ENCODE data around the gene KCNN4. TPM values are rescaled to one million over a fixed set of nuclear protein-coding genes. Genes with fewer than 3 reads are reported as not detected.

KCNN4 gene
- total and polyA plus RNA-seq, 2 of the 13 experiments (the other 11 are each of a cell fraction or from before 2014, with no cell fraction given), result 0.13 to 0.25 TPM

DNA sequence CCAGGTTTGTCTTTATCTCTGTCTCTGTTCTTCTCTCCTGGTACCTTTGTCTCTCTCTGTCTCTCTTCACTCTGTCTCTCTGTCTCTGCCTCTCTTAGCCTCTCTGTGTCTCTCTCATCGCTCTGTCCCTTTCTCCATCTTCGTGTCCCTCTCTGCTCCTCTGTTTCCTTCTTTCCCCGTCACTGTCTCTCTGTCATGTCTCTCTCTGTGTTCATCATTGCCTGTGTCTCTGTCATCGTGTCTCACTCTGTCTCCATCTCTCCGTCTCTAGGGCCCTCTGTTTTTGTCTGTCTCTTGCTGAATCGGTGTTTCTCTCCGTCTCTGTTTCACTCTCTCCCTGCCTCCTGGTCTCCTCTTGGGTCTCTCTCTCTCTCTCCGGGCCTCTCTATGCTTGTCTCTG is 2.9 kb upstream of the KCNN4 start:
- no peak overlapping the region for H2AFZ ChIP-seq (ENCODE audit: low read length)
- POLR2A ChIA-PET, result no interaction called here
- H3K79me2 ChIP-seq (ENCODE audit: insufficient read depth, low read length), result no peaks in the 10 kb centered on the region
- H3K4me2 ChIP-seq (ENCODE audit: low read depth, low read length), result no peak overlapping the region
- 72% methylated on average over 8 of the region's 8 CpGs for WGBS (ENCODE audit: low lambda C conversion rate)
- no TSS peak for BruUV-seq (replicated peaks)
- in situ Hi-C loops (cut with HindIII; ENCODE audit: extremely low pct_ligation_motif_present, low pct_unique_long_range_greater_than_20kb), result loop anchor here (5.0 kb wide), 1 partner anchor 36 kb away; no protein-coding TSS in a partner anchor
- H3K36me3 ChIP-seq (replicated peaks in 1 of 2; ENCODE audit: control insufficient read depth in 1 of 2, insufficient read depth in 2 of 2, low read length in 2 of 2), result no peaks in the 10 kb centered on the region
- DNase-seq (ENCODE audit: low spot score) (no peak), FAIRE-seq (no peak), ATAC-seq (no peak)
- peaks cover 27% of the 10 kb centered on the region for H3K4me1 ChIP-seq (ENCODE audit: insufficient read depth, low read length)
- H3K4me3 ChIP-seq (replicated peaks in 1 of 3; ENCODE audit: insufficient read depth in 1 of 3, low read depth in 2 of 3, low read length in 3 of 3), result no peak overlapping the region
- no peak overlapping the region for H3K9ac ChIP-seq (ENCODE audit: insufficient read depth, low read depth, low read length)
- H3K27ac ChIP-seq (ENCODE audit: extremely low read length, insufficient read depth, low read length), result no peak overlapping the region
- CTCF ChIA-PET (ENCODE audit: low intra/inter-chr PET ratio, low total read pairs), result no interaction called here
- H3K9me3 ChIP-seq (ENCODE audit: low read length), result no peaks in the 10 kb centered on the region
- no peaks in the 10 kb centered on the region for H3K27me3 ChIP-seq (ENCODE audit: control insufficient read depth in 1 of 2, insufficient read depth in 2 of 2, low read length in 2 of 2)
- intact Hi-C loops (cut with micrococcal nuclease; ENCODE audit: unreplicated experiment), result no loop called here
- no peaks in the 10 kb centered on the region for H4K20me1 ChIP-seq (ENCODE audit: insufficient read depth, low read length)
- TF ChIP-seq YY1 (IDR thresholded peaks at IDR 0.05; ENCODE audit: insufficient read depth, insufficient replicate concordance, low read depth, low read length), result no peak
- TF ChIP-seq, protein P1, sequence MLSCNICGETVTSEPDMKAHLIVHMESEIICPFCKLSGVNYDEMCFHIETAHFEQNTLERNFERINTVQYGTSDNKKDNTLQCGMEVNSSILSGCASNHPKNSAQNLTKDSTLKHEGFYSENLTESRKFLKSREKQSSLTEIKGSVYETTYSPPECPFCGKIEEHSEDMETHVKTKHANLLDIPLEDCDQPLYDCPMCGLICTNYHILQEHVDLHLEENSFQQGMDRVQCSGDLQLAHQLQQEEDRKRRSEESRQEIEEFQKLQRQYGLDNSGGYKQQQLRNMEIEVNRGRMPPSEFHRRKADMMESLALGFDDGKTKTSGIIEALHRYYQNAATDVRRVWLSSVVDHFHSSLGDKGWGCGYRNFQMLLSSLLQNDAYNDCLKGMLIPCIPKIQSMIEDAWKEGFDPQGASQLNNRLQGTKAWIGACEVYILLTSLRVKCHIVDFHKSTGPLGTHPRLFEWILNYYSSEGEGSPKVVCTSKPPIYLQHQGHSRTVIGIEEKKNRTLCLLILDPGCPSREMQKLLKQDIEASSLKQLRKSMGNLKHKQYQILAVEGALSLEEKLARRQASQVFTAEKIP (CRISPR knock-in tag; IDR thresholded peaks at IDR 0.05; ENCODE audit: borderline replicate concordance), result no peak
- TF ChIP-seq, protein P2, sequence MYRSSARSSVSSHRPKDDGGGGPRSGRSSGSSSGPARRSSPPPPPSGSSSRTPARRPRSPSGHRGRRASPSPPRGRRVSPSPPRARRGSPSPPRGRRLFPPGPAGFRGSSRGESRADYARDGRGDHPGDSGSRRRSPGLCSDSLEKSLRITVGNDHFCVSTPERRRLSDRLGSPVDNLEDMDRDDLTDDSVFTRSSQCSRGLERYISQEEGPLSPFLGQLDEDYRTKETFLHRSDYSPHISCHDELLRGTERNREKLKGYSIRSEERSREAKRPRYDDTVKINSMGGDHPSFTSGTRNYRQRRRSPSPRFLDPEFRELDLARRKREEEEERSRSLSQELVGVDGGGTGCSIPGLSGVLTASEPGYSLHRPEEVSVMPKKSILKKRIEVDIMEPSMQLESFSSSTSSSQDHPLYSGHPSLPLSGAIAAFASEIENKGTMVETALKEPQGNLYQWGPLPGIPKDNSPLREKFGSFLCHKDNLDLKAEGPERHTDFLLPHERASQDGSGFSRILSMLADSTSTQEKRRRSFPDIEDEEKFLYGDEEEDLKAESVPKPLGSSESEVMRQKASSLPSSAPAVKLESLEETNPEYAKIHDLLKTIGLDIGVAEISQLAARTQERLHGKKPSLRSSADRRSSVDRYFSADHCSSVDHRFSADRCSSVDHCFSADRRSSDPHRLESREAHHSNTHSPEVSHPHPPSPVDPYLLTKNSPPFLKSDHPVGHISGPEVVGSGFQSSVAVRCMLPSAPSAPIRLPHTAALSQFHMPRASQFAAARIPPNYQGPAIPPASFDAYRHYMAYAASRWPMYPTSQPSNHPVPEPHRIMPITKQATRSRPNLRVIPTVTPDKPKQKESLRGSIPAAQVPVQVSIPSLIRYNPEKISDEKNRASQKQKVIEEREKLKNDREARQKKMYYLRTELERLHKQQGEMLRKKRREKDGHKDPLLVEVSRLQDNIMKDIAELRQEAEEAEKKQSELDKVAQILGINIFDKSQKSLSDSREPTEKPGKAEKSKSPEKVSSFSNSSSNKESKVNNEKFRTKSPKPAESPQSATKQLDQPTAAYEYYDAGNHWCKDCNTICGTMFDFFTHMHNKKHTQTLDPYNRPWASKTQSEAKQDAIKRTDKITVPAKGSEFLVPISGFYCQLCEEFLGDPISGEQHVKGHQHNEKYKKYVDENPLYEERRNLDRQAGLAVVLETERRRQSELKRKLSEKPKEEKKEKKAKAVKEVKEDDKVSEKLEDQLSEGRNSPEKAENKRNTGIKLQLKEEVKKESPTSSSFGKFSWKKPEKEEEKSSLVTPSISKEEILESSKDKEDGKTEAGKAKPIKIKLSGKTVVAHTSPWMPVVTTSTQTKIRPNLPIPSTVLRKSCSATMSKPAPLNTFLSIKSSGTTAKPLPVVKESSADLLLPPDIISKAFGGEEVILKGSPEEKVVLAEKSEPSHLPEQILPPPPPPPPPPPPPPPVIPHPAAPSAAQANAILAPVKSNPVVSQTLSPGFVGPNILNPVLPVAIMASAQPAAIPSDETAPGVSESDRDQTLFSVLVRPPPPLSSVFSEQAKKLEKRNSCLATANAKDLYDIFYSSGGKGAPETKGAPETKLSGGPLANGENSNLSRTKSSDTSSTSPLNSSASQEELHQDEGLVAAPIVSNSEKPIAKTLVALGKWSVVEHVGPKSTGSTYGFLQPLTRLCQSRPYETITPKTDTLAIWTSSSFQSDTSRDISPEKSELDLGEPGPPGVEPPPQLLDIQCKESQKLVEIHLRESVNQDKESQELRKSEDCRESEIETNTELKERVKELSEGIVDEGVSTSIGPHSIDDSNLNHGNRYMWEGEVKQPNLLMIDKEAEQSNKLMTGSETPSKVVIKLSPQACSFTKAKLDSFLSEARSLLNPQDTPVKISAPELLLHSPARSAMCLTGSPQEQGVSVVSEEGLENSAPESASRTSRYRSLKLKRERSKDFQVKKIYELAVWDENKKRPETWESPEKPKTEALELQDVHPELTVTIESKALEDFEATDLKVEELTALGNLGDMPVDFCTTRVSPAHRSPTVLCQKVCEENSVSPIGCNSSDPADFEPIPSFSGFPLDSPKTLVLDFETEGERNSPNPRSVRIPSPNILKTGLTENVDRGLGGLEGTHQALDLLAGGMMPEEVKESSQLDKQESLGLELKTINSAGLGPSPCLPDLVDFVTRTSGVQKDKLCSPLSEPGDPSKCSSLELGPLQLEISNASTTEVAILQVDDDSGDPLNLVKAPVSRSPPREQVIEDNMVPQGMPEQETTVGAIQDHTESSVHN (CRISPR knock-in tag; IDR thresholded peaks at IDR 0.05), result no peak
- TF ChIP-seq, protein P3, sequence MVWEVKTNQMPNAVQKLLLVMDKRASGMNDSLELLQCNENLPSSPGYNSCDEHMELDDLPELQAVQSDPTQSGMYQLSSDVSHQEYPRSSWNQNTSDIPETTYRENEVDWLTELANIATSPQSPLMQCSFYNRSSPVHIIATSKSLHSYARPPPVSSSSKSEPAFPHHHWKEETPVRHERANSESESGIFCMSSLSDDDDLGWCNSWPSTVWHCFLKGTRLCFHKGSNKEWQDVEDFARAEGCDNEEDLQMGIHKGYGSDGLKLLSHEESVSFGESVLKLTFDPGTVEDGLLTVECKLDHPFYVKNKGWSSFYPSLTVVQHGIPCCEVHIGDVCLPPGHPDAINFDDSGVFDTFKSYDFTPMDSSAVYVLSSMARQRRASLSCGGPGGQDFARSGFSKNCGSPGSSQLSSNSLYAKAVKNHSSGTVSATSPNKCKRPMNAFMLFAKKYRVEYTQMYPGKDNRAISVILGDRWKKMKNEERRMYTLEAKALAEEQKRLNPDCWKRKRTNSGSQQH (CRISPR knock-in tag; IDR thresholded peaks at IDR 0.05; ENCODE audit: low read depth), result no peak
- no peak for TF ChIP-seq ZFP41 (CRISPR knock-in tag; IDR thresholded peaks at IDR 0.05; ENCODE audit: borderline replicate concordance)
- TF ChIP-seq NPAS2 (CRISPR knock-in tag; IDR thresholded peaks at IDR 0.05; ENCODE audit: borderline replicate concordance), result no peak
- TF ChIP-seq ZNF589 (CRISPR knock-in tag; conservative IDR thresholded peaks at IDR 0.05), result no peak
- no peak for TF ChIP-seq AGO1 (IDR thresholded peaks at IDR 0.05; ENCODE audit: low read depth, low read length, poor library complexity, severe bottlenecking)
- no peak for TF ChIP-seq HNRNPLL (IDR thresholded peaks at IDR 0.05; ENCODE audit: low read depth, low read length, poor library complexity, severe bottlenecking)
- no peak for TF ChIP-seq SAP130 (CRISPR knock-in tag; IDR thresholded peaks at IDR 0.05; ENCODE audit: low read depth)
- TF ChIP-seq ARNTL (CRISPR knock-in tag; IDR thresholded peaks at IDR 0.05), result no peak
- TF ChIP-seq POLR2AphosphoS2 (IDR thresholded peaks at IDR 0.05; ENCODE audit: low read depth, low read length), result no peak
- TF ChIP-seq DMAP1 (CRISPR knock-in tag; IDR thresholded peaks at IDR 0.05), result no peak
